ENCODE data around the gene KCNIP1. TPM values are rescaled to one million over a fixed set of nuclear protein-coding genes. Genes with fewer than 3 reads are reported as not detected.

KCNIP1 gene
- total and polyA plus RNA-seq, 9 of the 15 experiments (the other 6 are each of a cell fraction or from before 2014, with no cell fraction given) = not detected

DNA sequence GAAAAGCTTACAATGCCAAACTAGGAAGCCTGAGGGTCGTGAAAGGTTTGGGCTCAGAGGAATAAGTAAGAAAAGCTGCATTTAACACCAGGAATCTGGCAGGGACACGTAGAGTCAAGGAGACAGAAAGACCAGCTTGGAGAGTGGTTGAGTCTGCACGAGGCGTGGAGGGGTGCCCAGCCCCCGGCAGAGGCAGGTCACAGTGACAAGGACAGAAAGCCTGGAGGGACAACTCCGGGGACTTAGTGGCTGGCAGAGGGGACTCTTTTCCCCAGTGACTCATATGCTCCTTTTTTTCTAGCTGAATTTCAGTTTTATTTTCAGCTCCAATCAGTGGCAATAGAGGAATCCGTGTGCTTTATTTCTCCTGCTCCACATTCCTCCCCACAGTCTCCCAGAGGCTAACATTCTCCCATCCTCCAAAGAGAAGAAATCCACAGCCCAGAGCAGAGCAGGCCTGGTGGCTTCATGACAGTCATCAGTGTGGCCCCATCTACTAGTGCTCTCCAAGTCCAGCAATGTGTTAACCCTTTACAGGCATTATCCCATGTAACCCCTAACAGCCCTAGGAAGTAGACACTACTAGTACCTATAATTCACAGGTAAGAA is 80.7 kb downstream of the KCNIP1 start:
- no peak for FAIRE-seq
- intact Hi-C loops (cut with micrococcal nuclease) (no loop called here), in situ Hi-C loops (cut with MboI) (no loop called here)
- no peak for ATAC-seq
- H3K9me3 ChIP-seq (replicated peaks; ENCODE audit: control insufficient read depth, insufficient read depth, low read depth, low read length) = no peaks in the 10 kb centered on the region
- no peaks in the 10 kb centered on the region for H3K36me3 ChIP-seq (ENCODE audit: control insufficient read depth, insufficient read depth, low read length)
- H3K79me2 ChIP-seq (ENCODE audit: control insufficient read depth, insufficient read depth, low read length) = no peaks in the 10 kb centered on the region
- H2AFZ ChIP-seq (ENCODE audit: low read depth, low read length) = no peak overlapping the region
- ChIA-PET CTCF (ENCODE audit: low intra/inter-chr PET ratio) (no interaction called here), POLR2A (interaction anchor here (1.0 kb wide), 1 partner anchor 17 kb away, joined by 3 read pairs; no protein-coding TSS in a partner anchor)
- no peak overlapping the region for H3K27ac ChIP-seq (ENCODE audit: extremely low read depth, low read depth, low read length)
- no peak overlapping the region for H3K4me2 ChIP-seq (ENCODE audit: insufficient read depth, low read length)
- no peak overlapping the region for H3K9ac ChIP-seq (ENCODE audit: insufficient read depth in 1 of 2, low read depth in 2 of 2, low read length in 2 of 2)
- no peak for DNase-seq (ENCODE audit: extremely low read depth in 1 of 4, low spot score in 3 of 4)
- WGBS (ENCODE audit: insufficient coverage, low coverage, missing lambda C conversion rate) = 0% methylated on average over 7 of the region's 7 CpGs
- H3K9me1 ChIP-seq (ENCODE audit: control insufficient read depth, insufficient read depth, low read length) = no peaks in the 10 kb centered on the region
- TF ChIP-seq EP300 (IDR thresholded peaks at IDR 0.05; ENCODE audit: low read length) = no peak
- no peak for TF ChIP-seq SAFB (IDR thresholded peaks at IDR 0.05; ENCODE audit: borderline replicate concordance, low read depth, low read length)
- no peak for TF ChIP-seq MAFG (tag; conservative IDR thresholded peaks at IDR 0.05)
- TF ChIP-seq ZNF583 (CRISPR knock-in tag; IDR thresholded peaks at IDR 0.05) = no peak
- no peak for TF ChIP-seq ZNF766 (CRISPR knock-in tag; conservative IDR thresholded peaks at IDR 0.05)
- TF ChIP-seq IFI16 (CRISPR knock-in tag; IDR thresholded peaks at IDR 0.05) = no peak
- no peak for TF ChIP-seq RNF219 (CRISPR knock-in tag; IDR thresholded peaks at IDR 0.05)
- TF ChIP-seq HEY1 (CRISPR knock-in tag; IDR thresholded peaks at IDR 0.05; ENCODE audit: borderline replicate concordance) = no peak
- no peak for TF ChIP-seq ZBTB7A (IDR thresholded peaks at IDR 0.05; ENCODE audit: borderline replicate concordance, control insufficient read depth, low read depth, low read length)
- no peak for TF ChIP-seq ILF3 (IDR thresholded peaks at IDR 0.05; ENCODE audit: borderline replicate concordance)
- TF ChIP-seq ZNF561 (CRISPR knock-in tag; conservative IDR thresholded peaks at IDR 0.05) = no peak
- TF ChIP-seq FOXM1 (IDR thresholded peaks at IDR 0.05; ENCODE audit: low read depth) = no peak
- TF ChIP-seq FOXM1 (CRISPR knock-in tag; IDR thresholded peaks at IDR 0.05; ENCODE audit: low read depth) = no peak
- TF ChIP-seq HMG20B (CRISPR knock-in tag; IDR thresholded peaks at IDR 0.05) = no peak
- no peak for TF ChIP-seq ELK1 (CRISPR knock-in tag; IDR thresholded peaks at IDR 0.05)
- no peak for TF ChIP-seq KDM5B (IDR thresholded peaks at IDR 0.05; ENCODE audit: insufficient replicate concordance, low read depth, low read length)
- TF ChIP-seq ZNF584 (CRISPR knock-in tag; IDR thresholded peaks at IDR 0.05; ENCODE audit: low read depth) = no peak
- H3K4me1 ChIP-seq (replicated peaks in 1 of 2; ENCODE audit: control insufficient read depth in 2 of 2, insufficient read depth in 2 of 2, low read length in 2 of 2) = no peaks in the 10 kb centered on the region; a peak in 1 of 5 replicates
- H3K27me3 ChIP-seq (ENCODE audit: control insufficient read depth in 2 of 2, insufficient read depth in 2 of 2, low read length in 2 of 2) = no peaks in the 10 kb centered on the region
- no peak overlapping the region for H3K4me3 ChIP-seq
- no peaks in the 10 kb centered on the region for H4K20me1 ChIP-seq (replicated peaks; ENCODE audit: control insufficient read depth, insufficient read depth, low read length)
- BruUV-seq (replicated peaks) = no TSS peak
